GM06990 (cell line): ENCODE results near the gene SLIT1.

Experiments used
- DNase-seq: peaks from one replicate; pipeline ENCODE4 v3.0.0-alpha.2; 2011; ENCODE audit not compliant: insufficient read length; ENCODE audit errors: extremely low read depth
- H3K27me3 ChIP-seq: replicated peaks from 2 replicates; pipeline ENCODE4 v1.6.0; 2011; ENCODE audit warnings: low read length; ENCODE audit not compliant: control insufficient read depth, insufficient read depth
- H3K36me3 ChIP-seq: 2 replicates; pipeline ENCODE4 v1.5.1; 2011; ENCODE audit warnings: low read length; ENCODE audit not compliant: control insufficient read depth, insufficient read depth
- H3K4me3 ChIP-seq: replicated peaks from 2 replicates; pipeline ENCODE4 v1.5.1; 2011; ENCODE audit warnings: low read depth, mild to moderate bottlenecking, control low read depth, low read length
- CTCF ChIP-seq: IDR thresholded peaks from 2 replicates; pipeline ENCODE4 v1.5.1; 2011; ENCODE audit warnings: low read length, control low read depth, mild to moderate bottlenecking, inconsistent platforms; ENCODE audit not compliant: insufficient read depth, poor library complexity, severe bottlenecking

Gene SLIT1

DNA sequence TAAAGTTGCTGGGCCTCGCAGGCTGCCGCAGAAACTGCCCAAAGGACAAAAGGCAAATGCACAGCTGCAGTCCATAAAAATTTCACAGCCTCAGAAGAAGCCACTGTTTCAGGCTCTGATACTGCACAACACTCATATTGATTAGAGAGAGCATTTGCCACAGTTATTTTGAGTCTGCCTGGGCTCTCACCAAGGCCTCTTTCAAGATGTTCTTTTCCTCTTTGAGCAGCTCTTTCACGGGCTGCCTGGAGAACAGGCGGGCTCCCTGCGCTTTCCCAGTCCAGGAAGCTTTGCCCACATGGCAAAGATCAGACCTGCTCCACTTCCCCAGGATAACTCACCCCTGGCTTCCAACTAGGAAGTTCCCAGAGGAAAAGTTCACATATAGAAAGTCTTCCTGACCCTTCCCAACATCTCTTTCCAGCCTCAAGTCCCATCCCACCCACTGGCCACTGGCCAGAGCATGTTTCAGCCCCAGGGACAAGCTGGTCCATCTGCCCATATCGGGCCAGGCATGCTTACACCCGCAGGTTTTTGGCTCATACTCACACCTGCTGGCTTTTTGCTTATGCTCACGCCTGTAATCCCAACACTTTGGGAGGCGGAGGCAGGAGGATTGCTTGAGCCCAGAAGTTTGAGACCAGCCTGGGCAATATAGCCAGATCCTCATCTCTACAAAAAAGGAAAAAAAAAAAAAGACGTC, 3.3 kb downstream of the SLIT1 start:
- no peak for TF ChIP-seq CTCF
- no peaks in the 10 kb centered on the region; the same call in none of the 2 replicates for H3K27me3 ChIP-seq

DNA sequence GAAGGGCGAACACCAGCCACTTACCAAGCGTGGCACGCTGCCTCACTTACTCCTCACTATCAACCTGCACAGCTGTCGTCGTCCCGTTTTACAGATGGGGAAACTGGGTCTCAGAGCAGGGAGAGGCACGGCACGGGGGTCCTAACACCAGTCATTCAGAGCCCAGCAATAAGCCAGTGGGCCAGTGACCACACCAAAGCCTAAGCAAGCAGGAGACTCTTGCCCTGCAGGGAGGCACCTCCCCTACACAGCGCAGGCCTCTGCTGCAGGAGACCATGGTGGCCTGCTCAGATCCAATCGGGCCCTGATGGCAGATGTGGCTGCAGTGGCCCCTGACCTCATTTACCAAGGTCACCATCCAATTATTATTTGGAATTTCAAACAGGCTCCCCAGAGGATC, 4.8 kb downstream of the SLIT1 start:
- TF ChIP-seq CTCF, result no peak
- Histone ChIP-seq H3K36me3 (no peaks in the 10 kb centered on the region), H3K27me3 (no peaks in the 10 kb centered on the region; the same call in none of the 2 replicates), H3K4me3 (no peak overlapping the region)
- DNase-seq, result no peak

More for the DNA sequence above, 3.3 kb downstream of the SLIT1 start:
- no peak for DNase-seq
- Histone ChIP-seq H3K4me3 (no peak overlapping the region), H3K36me3 (no peaks in the 10 kb centered on the region)

DNA sequence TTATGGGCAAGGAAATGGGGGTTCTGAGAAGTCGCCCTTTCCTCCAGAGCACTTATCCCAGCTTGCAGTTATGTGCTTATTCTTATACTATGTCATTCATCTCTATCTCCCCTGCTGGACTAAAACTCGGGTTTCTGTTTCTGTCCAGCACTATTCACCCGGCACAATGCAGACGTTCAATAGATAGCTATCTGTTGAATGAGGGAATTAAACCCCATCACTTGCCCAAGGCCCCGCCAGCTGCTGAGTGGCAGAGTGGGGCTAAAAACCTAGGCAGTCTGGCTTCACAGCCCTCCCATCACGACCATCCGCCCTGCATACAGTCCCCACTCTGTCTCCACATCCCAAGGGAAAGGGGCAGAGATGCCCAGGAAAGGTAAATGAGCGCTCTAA, 5.4 kb downstream of the SLIT1 start:
- H3K4me3 ChIP-seq, result no peak overlapping the region
- TF ChIP-seq CTCF, result no peak
- no peak for DNase-seq
- no peaks in the 10 kb centered on the region; the same call in none of the 2 replicates for H3K27me3 ChIP-seq
- H3K36me3 ChIP-seq, result no peaks in the 10 kb centered on the region

DNA sequence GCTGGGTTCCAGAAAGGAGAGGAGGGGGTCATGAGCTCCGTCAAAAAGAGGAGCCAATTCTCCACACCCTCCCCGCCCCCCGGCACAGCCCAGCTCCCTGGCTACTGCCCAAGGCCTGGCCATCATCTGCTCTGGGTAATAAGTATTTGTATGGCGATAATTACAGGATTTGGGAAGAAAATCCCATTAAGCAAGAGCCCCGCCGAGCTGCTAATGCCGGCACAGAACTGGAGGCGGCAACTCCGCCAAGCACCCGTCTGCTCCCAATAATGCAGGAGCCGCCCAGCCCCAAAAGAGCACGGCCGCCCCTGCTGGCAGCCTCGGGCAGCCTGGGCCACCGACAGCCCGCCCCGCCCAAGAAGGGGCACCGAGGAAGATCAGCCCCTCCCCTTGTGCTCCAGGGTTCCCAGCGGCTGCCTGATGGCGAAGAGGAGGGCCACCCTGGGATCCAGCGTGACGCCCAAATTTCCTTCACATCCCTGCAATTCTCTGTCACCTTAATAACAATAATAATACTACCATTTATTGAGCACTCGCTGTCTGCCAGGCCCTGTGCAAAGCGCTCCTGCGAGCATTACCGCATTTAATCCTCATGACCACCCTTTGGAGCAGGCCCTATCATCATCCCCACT, 5.9 kb downstream of the SLIT1 start:
- TF ChIP-seq CTCF, result peak; percentile 39
- no peak overlapping the region for H3K4me3 ChIP-seq
- H3K27me3 ChIP-seq, result no peaks in the 10 kb centered on the region; the same call in none of the 2 replicates
- no peak for DNase-seq
- no peaks in the 10 kb centered on the region for H3K36me3 ChIP-seq

DNA sequence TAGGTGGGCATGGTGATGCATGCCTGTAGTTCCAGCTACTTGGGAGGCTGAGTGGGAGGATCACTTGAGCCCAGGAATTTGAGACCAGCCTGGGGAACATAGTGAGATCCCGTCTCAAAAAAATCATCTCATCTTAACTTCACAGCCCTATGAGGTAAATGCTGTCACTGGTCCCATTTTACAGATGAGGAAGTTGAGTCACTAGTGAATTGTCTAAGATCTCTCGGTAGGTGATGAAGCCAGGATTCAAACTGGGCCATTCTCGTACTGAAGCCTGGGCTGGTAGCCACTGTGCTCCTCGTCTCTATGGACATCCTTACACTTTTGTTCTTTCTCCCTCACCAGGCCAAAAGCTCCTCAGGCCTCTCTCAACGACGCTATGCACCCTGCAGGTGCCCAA, 6.4 kb downstream of the SLIT1 start:
- DNase-seq, result no peak
- Histone ChIP-seq H3K27me3 (no peaks in the 10 kb centered on the region; the same call in none of the 2 replicates), H3K36me3 (no peaks in the 10 kb centered on the region), H3K4me3 (no peak overlapping the region)
- no peak for TF ChIP-seq CTCF

DNA sequence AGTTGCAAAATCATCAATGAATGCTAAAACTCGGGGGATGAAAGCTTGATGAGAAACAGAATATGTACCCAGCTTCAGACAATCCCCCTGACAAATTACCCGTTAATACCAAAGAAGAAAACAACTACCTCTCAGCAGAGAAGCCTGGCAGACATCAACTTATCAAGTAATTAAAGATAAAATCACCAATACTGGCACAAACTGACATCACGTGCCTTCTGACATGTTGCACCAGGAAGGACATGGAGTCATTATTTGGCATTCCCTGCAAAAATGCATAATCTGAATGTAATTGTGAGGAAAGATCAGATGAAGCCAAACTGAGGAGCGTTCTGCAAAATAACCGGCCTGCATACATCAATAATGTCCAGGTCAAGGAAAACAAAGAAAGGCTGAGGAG, 7.7 kb downstream of the SLIT1 start:
- no peaks in the 10 kb centered on the region for H3K36me3 ChIP-seq
- no peak overlapping the region for H3K4me3 ChIP-seq
- no peak for TF ChIP-seq CTCF
- DNase-seq, result no peak
- no peaks in the 10 kb centered on the region; the same call in 1 of the 2 replicates for H3K27me3 ChIP-seq
